ENCODE measurements around the gene CTSW.
"Not testable (repeated sequence)": the region's sequence is repeated elsewhere in the genome, so short reads cannot be mapped to it uniquely, and the experiment has no call there.

Gene CTSW

GRCh38 chr11:65879617-65880016 is at the start of gene CTSW:
TSS of gene CTSW (plus strand) at chr11:65879837. CDS start at chr11:65879855, 18 bp downstream.
- DNase-seq = no peak

DNA sequence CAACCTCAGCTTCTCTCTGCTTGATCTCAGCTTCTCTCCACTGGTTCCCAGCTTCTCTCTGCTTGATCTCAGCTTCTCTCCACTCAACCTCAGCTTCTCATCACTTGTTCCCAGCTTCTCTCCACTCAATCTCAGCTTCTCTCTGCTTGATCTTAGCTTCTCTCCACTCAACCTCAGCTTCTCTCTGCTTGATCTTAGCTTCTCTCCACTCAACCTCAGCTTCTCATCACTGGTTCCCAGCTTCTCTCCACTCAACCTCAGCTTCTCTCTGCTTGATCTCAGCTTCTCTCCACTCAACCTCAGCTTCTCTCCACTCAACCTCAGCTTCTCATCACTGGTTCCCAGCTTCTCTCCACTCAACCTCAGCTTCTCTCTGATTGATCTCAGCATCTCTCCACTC is 47.4 kb upstream of the CTSW start:
- not testable (repeated sequence) for DNase-seq

DNA sequence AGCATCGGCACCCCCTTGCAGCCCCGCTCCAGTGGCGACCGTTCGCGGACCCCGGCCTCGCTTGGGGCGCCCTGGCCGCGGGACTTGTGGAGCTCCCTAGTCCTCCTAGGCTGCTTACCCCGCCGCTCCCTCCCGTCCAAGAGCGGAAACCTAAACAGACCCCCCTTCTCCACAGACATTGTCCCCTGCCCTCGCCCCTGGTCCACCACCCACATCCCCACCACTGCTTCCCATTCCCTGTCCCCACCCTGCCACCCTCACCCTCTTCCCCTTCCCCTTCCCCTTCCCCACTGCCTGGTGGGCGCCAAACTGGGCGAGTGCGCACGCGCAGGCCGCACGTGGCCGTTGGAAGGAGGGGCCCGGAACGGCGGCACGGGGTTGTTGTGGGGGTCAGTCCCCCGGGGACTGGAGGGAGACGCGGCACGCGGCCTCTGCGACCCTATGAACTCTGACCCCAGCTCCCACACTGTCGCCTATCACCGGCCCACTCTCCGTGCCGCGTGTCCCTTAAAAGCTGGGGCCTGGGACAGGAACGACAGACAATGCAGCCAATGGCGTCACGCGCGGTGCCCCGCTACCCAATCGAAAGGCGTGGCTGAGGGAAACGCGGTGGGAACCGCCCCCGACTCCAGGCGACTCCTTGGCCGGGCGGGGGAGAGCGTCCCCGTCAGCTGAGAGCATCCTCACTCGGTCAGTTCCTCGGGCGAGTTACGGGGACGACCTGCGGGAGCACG is 46.2 kb upstream of the CTSW start, which contains the start of gene SNX32:
TSS of gene SNX32 (plus strand) at position 667 of the 734 bp plus-strand sequence. CDS start 103 bp downstream, outside the sequence.
- DNase-seq = peak; percentile 92

DNA sequence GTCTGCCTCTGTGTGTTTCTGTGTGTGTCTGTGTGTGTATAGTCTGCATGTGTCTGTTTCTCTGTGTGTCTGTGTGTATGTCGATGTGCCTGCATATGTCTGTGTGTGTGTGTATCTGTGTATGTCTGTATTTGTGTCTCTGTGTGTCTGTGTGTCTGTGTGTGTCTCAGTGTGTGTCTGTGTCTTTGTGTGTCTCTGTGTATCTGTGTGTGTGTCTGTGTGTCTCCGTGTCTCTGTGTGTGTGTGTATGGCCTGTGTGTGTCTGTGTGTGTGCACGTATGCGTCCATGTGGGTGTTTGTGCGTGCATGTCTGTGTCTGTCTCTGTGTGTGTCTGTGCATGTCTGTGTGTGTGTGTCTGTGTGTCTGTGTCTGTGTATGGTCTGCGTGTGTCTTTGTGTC is 45.4 kb upstream of the CTSW start:
- no peak for DNase-seq

GRCh38 chr11:65842144-65842543 is 37.5 kb upstream of the CTSW start:
- no peak for DNase-seq

- no peak for DNase-seq
Measured at GRCh38 chr11:65843811-65844210, 35.8 kb upstream of the CTSW start.

DNA sequence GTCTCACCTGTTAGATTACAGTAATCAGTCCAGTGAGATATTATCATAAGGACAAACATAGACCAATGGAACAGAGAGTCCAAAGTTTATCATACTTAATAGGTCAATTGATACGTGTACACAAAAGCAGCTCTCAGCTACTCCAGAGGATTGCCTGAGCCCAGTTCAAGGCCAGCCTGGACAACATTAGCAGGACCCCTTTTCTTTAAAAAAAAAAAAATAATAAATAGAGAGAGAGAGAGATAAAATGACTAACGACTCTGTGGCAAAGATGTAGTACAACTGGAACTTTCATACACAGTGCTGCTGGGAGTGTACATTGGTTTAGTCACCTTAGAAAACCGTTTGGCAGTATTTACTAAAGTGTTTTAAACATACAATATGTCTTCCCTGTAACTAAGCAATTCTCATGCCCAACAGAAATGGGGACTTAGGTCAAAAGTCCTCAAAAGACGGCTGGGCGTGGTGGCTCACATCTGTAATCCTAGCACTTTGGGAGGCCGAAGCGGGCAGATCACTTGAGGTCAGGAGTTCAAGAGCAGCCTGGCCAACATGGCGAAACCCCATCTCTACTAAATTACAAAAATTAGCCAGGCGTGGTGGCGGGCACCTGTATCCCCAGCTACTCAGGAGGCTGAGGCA is 35.3 kb upstream of the CTSW start:
- no peak for DNase-seq

DNA sequence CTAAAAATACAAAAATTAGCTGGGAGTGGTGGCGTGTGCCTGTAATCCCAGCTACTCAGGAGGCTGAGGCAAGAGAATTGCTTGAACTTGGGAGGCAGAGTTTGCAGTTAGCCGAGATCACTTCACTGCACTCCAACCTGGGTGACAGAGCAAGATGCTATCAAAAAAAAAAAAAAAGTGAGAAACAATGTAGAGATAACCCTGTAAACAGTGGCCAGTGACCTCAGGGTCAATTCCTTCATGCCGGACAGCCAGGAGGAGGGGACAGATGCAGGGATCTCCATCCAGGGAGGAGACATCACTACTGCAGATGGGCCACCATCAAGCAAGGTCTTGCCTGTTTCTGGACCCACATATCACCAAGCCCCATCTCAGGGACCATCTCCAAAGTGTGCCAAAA is 31.9 kb upstream of the CTSW start:
- DNase-seq = no peak

DNA sequence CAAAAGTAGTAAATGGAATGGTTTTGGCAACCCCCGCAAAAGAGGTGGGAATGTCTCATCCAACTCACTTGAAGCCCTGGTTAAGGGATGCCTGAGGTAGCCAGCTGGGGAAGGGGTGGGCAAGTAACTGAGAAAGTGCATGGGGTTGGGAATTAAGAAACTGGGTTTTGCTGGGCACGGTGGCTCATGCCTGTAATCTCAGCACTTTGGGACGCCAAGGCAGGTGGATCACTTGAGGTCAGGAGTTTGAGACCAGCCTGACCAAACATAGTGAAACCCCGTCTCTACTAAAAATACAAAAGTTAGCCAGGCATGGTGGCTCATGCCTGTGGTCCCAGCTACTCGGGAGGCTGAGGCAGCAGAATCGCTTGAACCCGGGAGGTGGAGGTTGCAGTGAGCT is 30.9 kb upstream of the CTSW start:
- DNase-seq = not testable (repeated sequence)

DNA sequence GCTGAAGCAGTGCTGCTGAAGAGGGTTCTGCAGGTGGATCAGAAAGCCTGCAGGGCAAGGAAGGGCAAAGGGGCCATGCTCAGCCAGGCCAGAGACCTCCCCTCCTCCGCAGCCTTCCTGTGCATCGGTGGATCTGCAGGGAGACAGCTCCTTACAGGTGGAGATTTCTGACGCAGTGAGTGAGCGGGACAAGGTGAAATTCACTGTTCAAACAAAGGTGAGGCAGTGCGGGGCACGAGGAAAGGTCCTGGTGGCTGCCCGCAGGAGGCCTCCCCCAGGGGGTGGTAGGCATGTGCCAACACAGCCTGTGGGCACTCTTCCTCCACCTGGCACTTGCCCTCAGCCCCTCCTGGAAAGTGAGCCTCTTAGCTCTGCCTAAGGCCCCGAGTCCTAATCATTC is 30.3 kb upstream of the CTSW start:
- DNase-seq = no peak

GRCh38 chr11:65849771-65850216 is 29.8 kb upstream of the CTSW start:
- DNase-seq = no peak

- DNase-seq = no peak
Measured at GRCh38 chr11:65850217-65851082, 29.2 kb upstream of the CTSW start.

GRCh38 chr11:65851083-65851579 is 28.5 kb upstream of the CTSW start:
- DNase-seq = no peak

GRCh38 chr11:65851811-65852507 is 27.7 kb upstream of the CTSW start:
- DNase-seq = no peak

DNA sequence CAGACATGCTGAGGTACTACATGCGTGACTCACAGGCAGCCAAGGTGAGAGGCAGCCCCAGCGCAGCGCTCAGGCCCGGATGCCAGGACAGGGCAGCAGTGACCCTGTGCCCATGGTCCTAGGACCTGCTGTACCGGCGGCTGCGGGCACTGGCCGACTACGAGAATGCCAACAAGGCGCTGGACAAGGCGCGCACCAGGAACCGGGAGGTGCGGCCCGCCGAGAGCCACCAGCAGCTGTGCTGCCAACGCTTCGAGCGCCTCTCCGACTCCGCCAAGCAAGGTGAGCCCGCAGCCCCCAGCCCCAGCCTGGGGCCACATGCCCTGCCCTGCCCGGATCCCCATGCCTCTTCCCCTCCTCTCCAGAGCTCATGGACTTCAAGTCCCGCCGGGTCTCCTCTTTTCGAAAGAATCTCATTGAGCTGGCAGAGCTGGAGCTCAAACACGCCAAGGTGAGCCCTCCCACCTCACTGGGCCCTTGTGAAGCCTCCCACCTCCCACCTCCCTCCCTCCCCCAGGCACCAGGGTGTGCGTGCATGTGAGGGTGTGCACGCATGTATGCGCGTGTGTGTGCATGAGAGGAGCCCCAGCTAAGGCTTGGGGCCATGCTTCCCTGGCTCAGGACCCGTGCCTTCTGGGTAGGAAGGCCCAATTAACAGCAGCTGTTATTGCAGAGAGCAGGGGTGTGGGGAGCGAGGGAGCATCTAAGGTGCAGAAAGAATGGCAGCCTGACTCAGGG is 27.0 kb upstream of the CTSW start:
- DNase-seq = no peak

- no peak for DNase-seq
Measured at GRCh38 chr11:65853246-65853979, 26.2 kb upstream of the CTSW start.

DNA sequence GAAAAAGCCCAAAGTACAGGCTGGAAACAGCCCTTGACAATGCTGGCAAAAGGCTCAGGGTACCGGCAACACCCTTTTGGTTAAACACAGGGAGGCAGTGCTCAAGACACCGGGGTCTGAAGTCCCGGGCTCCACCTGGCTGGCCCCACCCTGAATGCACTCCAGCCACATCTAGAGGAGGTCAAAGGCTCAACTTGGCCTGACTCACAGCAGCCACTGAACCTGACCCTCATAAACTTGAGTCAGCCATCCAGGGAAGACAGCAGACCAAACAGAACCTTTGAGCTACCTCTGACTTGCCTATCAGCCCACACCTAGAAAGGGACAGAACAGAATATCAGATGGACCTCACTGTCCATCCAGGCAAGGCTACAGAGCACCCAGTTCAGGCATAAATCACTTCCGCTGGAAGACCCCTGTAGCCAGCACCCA is 25.5 kb upstream of the CTSW start:
- no peak for DNase-seq

DNA sequence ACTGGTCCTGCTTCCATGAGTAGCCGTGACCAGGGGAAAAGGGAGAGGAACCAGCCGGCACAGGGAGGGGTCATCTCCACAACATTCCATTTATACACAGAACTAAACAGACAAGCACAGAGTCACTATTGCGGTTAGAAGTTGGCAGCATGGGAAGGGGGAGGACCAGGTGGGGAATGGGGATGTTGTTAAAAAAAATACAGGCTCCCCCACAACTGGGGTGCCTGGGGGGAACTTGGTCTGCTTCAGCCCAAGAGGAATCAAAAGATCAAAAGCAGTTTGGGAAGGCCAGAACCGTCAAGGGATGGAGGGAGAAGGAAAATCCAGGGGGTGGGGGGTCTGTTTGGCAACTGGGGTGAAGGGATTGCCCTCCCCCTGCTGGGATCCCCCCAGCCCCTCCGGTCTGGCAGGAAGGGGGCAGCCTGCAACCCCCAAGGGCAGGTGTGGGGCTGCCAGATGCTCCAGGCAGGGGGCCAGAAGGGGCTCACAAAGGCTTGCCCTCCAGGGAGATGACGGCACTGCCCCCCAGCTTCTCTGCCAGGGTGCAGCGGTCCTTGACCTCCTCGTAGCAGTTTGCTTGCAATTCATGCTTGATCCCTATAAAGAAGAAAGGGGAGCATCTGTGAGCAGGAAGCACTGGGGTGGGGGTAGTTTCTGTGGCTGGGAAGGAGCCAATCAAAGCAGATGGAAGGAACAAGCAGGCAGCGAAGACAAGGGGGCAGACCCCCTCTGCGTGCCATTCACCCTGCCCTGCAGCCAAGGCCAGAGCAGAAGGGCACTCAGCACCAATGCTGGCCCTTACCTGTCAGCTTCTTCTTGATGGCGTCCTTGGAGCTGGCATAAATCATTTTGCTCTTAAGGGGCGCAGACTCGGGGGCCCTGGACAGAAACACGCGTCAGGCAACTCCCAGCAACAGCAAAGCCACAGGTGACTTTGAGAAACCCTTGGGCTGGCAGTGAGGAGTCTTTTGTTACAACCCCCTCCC is 24.5 kb upstream of the CTSW start:
- no peak for DNase-seq

GRCh38 chr11:65855927-65856363 is 23.7 kb upstream of the CTSW start:
- no peak for DNase-seq

All from fibroblast of skin of right quadriceps (primary cell).